Prostate gland (tissue), 2 donors: Measurements from ENCODE around the gene DOCK10. TPM values are rescaled to one million over a fixed set of nuclear protein-coding genes. Genes with fewer than 3 reads are reported as not detected.

Experiments
- DNase-seq: peaks from one replicate; pipeline ENCODE4 v3.0.0-alpha.2; 2019; ENCODE audit warnings: low spot score
- H3K27ac ChIP-seq, 2 donors: fragments of 200-600 bp; sonication (generic); 2 replicates each; pipeline ENCODE4 v1.5.1; 2017 to 2019
- H3K27me3 ChIP-seq: fragments of 200-600 bp; sonication (generic); replicated peaks from 2 replicates; pipeline ENCODE4 v1.5.1; 2019; ENCODE audit not compliant: insufficient read depth
- H3K36me3 ChIP-seq, 2 donors: fragments of 200-600 bp; sonication (generic); 1 replicate in 1 of 2; 2 replicates in 1 of 2; pipeline versions ENCODE4 v1.5.1 to v1.8.1; 2017 to 2019
- H3K4me1 ChIP-seq: fragments of 200-600 bp; sonication (generic); replicated peaks from 2 replicates; pipeline ENCODE4 v1.5.1; 2019
- H3K4me3 ChIP-seq, 2 donors: fragments of 200-600 bp; sonication (generic); 2 replicates each; pipeline ENCODE4 v1.5.1; 2017 to 2019
- H3K9me3 ChIP-seq: fragments of 200-600 bp; sonication (generic); 2 replicates; pipeline ENCODE4 v1.5.1; 2017
- CTCF ChIP-seq, 4 experiments: fragments of 200-600 bp in 2 of 4; fragments of 450-650 bp in 2 of 4; sonication (generic) in 2 of 4; IDR thresholded peaks; 1 replicate in 3 of 4; 2 replicates in 1 of 4; pipeline ENCODE4 v1.5.1; 2016 to 2019; ENCODE audit warnings: antibody characterized with exemption in 4 of 4, mild to moderate bottlenecking in 2 of 4, moderate library complexity in 2 of 4
- POLR2A ChIP-seq: fragments of 450-650 bp; IDR thresholded peaks from one replicate; pipeline ENCODE4 v1.6.1; 2016; ENCODE audit warnings: antibody characterized with exemption, mild to moderate bottlenecking
- POLR2AphosphoS5 ChIP-seq: sonication (generic); formaldehyde crosslinking; IDR thresholded peaks from one replicate; pipeline ENCODE4 v1.6.1; 2017; ENCODE audit warnings: antibody characterized with exemption
- WGBS: methylation state at CpG from one replicate; pipeline ENCODE4 v1.1.5; 2018; 5-methylcytosine and 5-hydroxymethylcytosine counted together
- intact Hi-C: fragments of 100-400 bp; cut with DNase I; formaldehyde crosslinking; loops from one replicate; pipeline ENCODE4 v1.14.2; 2022
- microRNA-seq: library from miRNA; unstranded; fragments of <30 nt; microRNA quantifications from one replicate; pipeline ENCODE4, GENCODE V29; 2016
- small RNA-seq, 2 donors: library from RNA; depleted of rRNA; stranded (forward); fragments of <200 nt; gene quantifications; one replicate each; pipeline ENCODE3, GENCODE V24; 2016
- total RNA-seq, 2 donors: library from RNA; depleted of rRNA; stranded (reverse); fragments of >200 nt; gene quantifications; one replicate each; pipeline ENCODE4 v1.1.0, GENCODE V29; 2016

Gene DOCK10
- total RNA-seq, 2 donors from 2014 or later = 4.8 to 6.2 TPM

GRCh38 chr2:224716201-224716600, 326.1 kb downstream of the DOCK10 start, which contains the start of gene CCDC195:
TSS of gene CCDC195 (minus strand) at chr2:224716365. CDS start at chr2:224716365, 0 bp downstream.
- WGBS = 77% methylated on average over 5 of the region's 5 CpGs
- Histone ChIP-seq H3K27me3 (no peaks in the 10 kb centered on the region), H3K9me3 (no peaks in the 10 kb centered on the region), H3K27ac (no peak within 1 kb of the TSS), H3K4me3 (no peak within 1 kb of the TSS), H3K36me3 (no peaks in the 10 kb centered on the region), H3K4me1 (no peaks in the 10 kb centered on the region)
- intact Hi-C loops = no loop called here
- TF ChIP-seq CTCF (IDR thresholded peaks at IDR 0.05) (no peak), POLR2AphosphoS5 (no peak), POLR2A (no peak)
- DNase-seq = no peak

Small RNA genes within 50 kb of the gene (microRNA-seq; reads per million reads assigned to microRNA genes)
- gene MIR4439 = not detected

Small RNA genes within 50 kb of the gene (small RNA-seq; reads per million reads assigned to genes)
- 0 reads per million in 2 donors for gene MIR4439
